Esophagus squamous epithelium (tissue), 5 donors: Measurements from ENCODE around the gene DOC2A. TPM values are rescaled to one million over a fixed set of nuclear protein-coding genes. Genes with fewer than 3 reads are reported as not detected.
A peak's percentile ranks its signal among the peaks of the same experiment; 100 is the strongest.

Source experiments
- DNase-seq: peaks from one replicate; lab custom pipeline; 2025; lab: John Stamatoyannopoulos, UW
- H3K27ac ChIP-seq, 4 donors: fragments of 200-600 bp; sonication (generic); one replicate each; pipeline ENCODE4 v1.5.1; 2016 to 2019; ENCODE audit warnings: mild to moderate bottlenecking in 1 of 4
- H3K27me3 ChIP-seq, 4 donors: fragments of 200-600 bp; sonication (generic); 1 replicate in 3 of 4; 2 replicates in 1 of 4; pipeline versions ENCODE4 v1.5.1 to v1.6.0; 2017 to 2021; ENCODE audit warnings: antibody characterized with exemption in 1 of 4
- H3K36me3 ChIP-seq, 3 donors: fragments of 200-600 bp; sonication (generic); one replicate each; pipeline ENCODE4 v1.5.1; 2016 to 2019
- H3K4me1 ChIP-seq, 3 donors: fragments of 200-600 bp; sonication (generic); one replicate each; pipeline ENCODE4 v1.5.1; 2017 to 2019
- H3K4me3 ChIP-seq, 4 donors: fragments of 200-600 bp; sonication (generic); 1 replicate in 3 of 4; 2 replicates in 1 of 4; pipeline ENCODE4 v1.5.1; 2016 to 2019; ENCODE audit warnings: mild to moderate bottlenecking in 2 of 4, moderate library complexity in 1 of 4
- H3K9me3 ChIP-seq, 3 donors: fragments of 200-600 bp; sonication (generic); one replicate each; pipeline ENCODE4 v1.5.1; 2016 to 2019
- CTCF ChIP-seq, 6 experiments: fragments of 450-650 bp in 4 of 6; fragments of 200-600 bp in 2 of 6; sonication (generic) in 2 of 6; IDR thresholded peaks; one replicate each; pipeline ENCODE4 v1.5.1; 2016 to 2019; ENCODE audit warnings: antibody characterized with exemption in 6 of 6, mild to moderate bottlenecking in 4 of 6, moderate library complexity in 4 of 6
- POLR2A ChIP-seq, 4 donors: fragments of 450-650 bp; IDR thresholded peaks; one replicate each; pipeline ENCODE4 v1.6.1; 2017; ENCODE audit warnings: antibody characterized with exemption in 4 of 4, mild to moderate bottlenecking in 4 of 4, moderate library complexity in 3 of 4
- WGBS, 2 donors: methylation state at CpG; one replicate each; pipeline ENCODE4 v1.1.5; 2018; 5-methylcytosine and 5-hydroxymethylcytosine counted together
- intact Hi-C: fragments of 100-400 bp; cut with DNase I; formaldehyde crosslinking; loops from one replicate; pipeline ENCODE4 v1.15.0; 2022
- total RNA-seq, 4 donors: library from RNA; depleted of rRNA; stranded (reverse); fragments of >200 nt; gene quantifications; one replicate each; pipeline ENCODE4 v1.1.0, GENCODE V29; 2016
- donor health status: DM: yes; HTN: yes; CAD: no.

The DOC2A gene
- total RNA-seq = under 1 TPM in 2 of 4 donors, not detected in 2; 0.50 to 0.76 TPM

DNA sequence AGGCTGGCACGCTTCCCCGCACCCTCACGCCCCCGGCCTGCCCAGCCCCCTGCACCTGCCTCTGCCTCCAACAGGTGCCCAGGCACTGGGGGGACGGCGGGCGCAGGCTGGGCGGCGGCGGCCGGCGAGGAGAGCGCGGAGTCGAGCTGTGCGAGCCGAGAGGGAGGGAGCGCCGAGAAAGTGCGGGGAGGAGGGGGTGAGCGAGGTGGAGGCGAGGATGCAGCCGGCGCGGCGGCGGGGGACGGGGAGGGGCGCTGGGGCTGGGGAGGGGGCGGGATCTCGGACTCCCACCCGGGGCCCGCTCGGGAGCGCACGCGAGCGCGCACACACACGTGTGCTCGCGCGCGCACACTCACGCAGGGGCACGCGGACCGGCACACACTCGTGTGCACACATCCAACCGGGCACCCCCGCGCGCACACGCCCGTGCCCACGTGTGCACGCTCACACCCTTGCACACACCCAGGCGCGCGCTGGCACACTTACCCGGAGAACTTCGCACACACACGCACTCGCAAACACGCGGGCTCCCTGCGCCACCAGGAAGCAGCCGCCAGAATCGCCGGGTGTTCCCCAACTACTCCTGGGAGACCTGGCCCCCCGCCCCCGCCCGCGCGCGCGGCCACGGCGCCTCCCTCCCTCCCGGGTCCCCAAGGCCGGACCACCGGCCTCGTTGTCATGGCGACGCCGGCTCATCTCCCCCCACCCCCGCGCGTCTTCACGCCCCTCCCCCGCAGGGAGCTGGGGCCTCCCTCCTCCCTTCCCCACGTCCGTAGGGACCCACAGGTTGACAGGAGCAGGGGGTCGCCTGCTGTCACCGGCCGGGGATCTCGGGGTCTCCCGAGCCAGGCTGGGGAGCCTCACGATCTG is at the start of gene DOC2A:
TSS of gene DOC2A (minus strand) at position 184 of the 870 bp plus-strand sequence. CDS start 805 bp downstream, outside the sequence.
- intact Hi-C loops = no loop called here
- Histone ChIP-seq H3K27me3 (peaks cover 14 to 62% (median 17%) of the 10 kb centered on the region in 4 donors), H3K4me1 (peaks cover 12 to 26% (median 20%) of the 10 kb centered on the region in 3 donors), H3K27ac (no peak within 1 kb of the TSS), H3K9me3 (no peaks in the 10 kb centered on the region), H3K4me3 (peak within 1 kb of the TSS; percentile 23 to 67 (median 37)), H3K36me3 (no peaks in the 10 kb centered on the region)
- 0% methylated on average over 2 to 4 of the region's 99 CpGs for WGBS, 2 donors
- DNase-seq = no peak
- TF ChIP-seq POLR2A (IDR thresholded peaks at IDR 0.05) = no peak
- no peak for TF ChIP-seq CTCF (IDR thresholded peaks at IDR 0.05)

DNA sequence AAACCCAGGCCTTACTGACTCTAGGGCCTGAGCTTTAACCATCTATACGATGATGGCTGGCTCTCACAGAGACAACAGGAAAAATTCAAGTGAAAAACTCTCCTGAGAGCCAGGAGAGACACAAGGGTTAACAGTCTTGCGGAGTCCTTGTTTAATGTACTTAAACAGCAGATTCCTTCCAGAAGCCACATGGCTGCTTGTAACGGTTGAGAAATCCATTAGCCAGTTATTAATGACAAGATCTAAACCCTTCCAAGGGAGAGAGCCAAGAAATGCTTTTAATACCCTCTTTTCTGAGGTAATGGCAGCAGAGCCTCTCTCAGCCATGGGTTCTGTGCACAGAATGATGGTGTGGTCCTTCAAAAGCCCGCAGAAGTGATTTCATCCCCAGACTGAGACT is 49.5 kb upstream of the DOC2A start:
- no peaks in the 10 kb centered on the region for H3K36me3 ChIP-seq
- peaks cover 22 to 63% (median 28%) of the 10 kb centered on the region in 3 donors for H3K4me1 ChIP-seq
- no peaks in the 10 kb centered on the region for H3K9me3 ChIP-seq
- WGBS, 2 donors = 69 to 84% methylated on average over 4 of the region's 4 CpGs
- no peak for DNase-seq
- TF ChIP-seq POLR2A (IDR thresholded peaks at IDR 0.05) = no peak
- no peak for TF ChIP-seq CTCF (IDR thresholded peaks at IDR 0.05)
- H3K4me3 ChIP-seq = no peak overlapping the region
- H3K27me3 ChIP-seq = no peaks in the 10 kb centered on the region
- peak overlapping the region in 3 of 4 donors; percentile 23 to 47 (median 25) for H3K27ac ChIP-seq
- intact Hi-C loops = no loop called here

DNA sequence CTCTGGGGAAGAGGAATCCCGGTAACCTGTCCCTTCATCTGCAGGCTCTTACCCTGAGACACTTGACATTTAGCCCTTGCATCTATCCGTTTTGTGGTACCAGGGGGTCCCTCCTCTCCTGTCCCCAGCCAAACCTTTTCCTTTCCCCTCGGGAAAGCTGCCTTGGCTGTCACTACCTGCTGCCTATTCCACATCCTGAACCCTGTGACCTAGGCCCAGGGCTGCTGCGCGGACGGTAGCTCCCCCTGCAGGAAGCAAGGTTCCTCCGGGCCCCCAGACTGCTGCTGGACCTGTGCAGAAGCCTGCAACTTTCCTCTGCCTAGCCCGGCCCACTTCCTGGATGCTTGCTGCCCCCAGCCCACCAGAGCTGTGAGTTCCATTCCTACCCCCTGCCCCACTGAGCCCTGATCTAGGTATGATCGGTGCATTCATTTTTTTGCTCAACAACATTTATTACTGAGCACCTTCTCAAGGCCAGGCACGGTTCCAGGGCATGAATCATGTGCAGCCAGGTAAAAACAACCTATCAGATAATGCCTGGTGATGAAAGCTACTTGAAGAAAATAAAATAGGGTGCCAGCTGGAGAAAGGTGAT is 44.2 kb upstream of the DOC2A start:
- DNase-seq = no peak
- H3K27ac ChIP-seq = peak overlapping the region in 3 of 4 donors; percentile 62 to 73 (median 65)
- no peaks in the 10 kb centered on the region for H3K9me3 ChIP-seq
- H3K36me3 ChIP-seq = no peaks in the 10 kb centered on the region
- H3K4me3 ChIP-seq = no peak overlapping the region
- no peak for TF ChIP-seq POLR2A (IDR thresholded peaks at IDR 0.05)
- peak; percentile 23 to 66 (median 51) for TF ChIP-seq CTCF (IDR thresholded peaks at IDR 0.05)
- 17 to 27% methylated on average over 7 to 9 of the region's 10 CpGs for WGBS, 2 donors
- intact Hi-C loops = no loop called here
- peaks cover 18 to 70% (median 29%) of the 10 kb centered on the region in 3 donors for H3K4me1 ChIP-seq
- no peaks in the 10 kb centered on the region for H3K27me3 ChIP-seq

DNA sequence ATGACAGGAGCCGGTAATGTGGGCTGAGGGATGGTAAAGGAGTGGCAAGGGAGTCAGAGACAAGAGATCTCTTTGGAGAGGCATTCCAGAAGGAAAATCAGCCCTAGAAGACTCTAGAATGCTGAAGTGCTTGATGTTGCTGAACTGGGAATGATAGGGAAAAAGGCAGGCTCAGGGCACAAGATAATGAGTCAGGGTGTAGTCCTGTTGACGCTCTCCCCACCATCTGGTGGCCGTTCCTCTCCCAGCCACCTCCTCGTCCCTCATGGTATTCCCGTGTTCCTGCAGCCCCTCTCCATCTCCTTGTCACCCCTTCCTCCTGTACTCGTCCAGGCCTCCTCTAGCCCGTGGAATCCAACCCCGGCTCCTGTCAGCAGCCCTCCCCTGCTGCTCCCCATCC is 43.6 kb upstream of the DOC2A start:
- Histone ChIP-seq H3K27me3 (no peaks in the 10 kb centered on the region), H3K4me3 (no peak overlapping the region), H3K36me3 (no peaks in the 10 kb centered on the region), H3K9me3 (no peaks in the 10 kb centered on the region), H3K27ac (no peak overlapping the region), H3K4me1 (peaks cover 18 to 73% (median 28%) of the 10 kb centered on the region in 3 donors)
- TF ChIP-seq POLR2A (IDR thresholded peaks at IDR 0.05) (no peak), CTCF (IDR thresholded peaks at IDR 0.05) (no peak)
- no peak for DNase-seq
- intact Hi-C loops = no loop called here
- 74 to 75% methylated on average over 8 of the region's 8 CpGs for WGBS, 2 donors
